OCI-LY3 (cell line): ENCODE measurements around the gene ADTRP.

Experiments used
- CTCF ChIP-seq: fragments of 200-600, 300-600 bp; sonication (generic); IDR thresholded peaks from 2 replicates; pipeline ENCODE4 v1.5.1; 2014; ENCODE audit warnings: antibody characterized with exemption, low read length, low read depth
- EZH2phosphoT487 ChIP-seq: fragments of 200-600 bp; shearing (Covaris generic); IDR thresholded peaks from 2 replicates; pipeline ENCODE4 v1.6.1; 2018; ENCODE audit warnings: antibody characterized with exemption, mixed run types, low read depth

- TF ChIP-seq CTCF (no peak), EZH2phosphoT487 (no peak)
Measured at GRCh38 chr6:11814819-11815218, 36.2 kb upstream of the ADTRP start.
